GM23338 (cell line): Measurements from ENCODE around the gene C1orf50. TPM values are rescaled to one million over a fixed set of nuclear protein-coding genes. Genes with fewer than 3 reads are reported as not detected.

Experiments used
- ATAC-seq: fragments of 200-7000 bp; cut with Tn5 transposase; 3 replicates; pipeline ENCODE4 v1.9.1; 2020
- DNase-seq: peaks from one replicate; pipeline ENCODE4 v3.0.0-alpha.2; 2015; ENCODE audit warnings: low spot score
- H2AFZ ChIP-seq: fragments of 200-600 bp; sonication (generic); 2 replicates; pipeline ENCODE4 v1.8.0; 2016; ENCODE audit warnings: antibody characterized with exemption, mild to moderate bottlenecking, moderate library complexity
- H3F3A ChIP-seq: fragments of 200-600 bp; sonication (generic); replicated peaks from 2 replicates; pipeline ENCODE4 v1.8.0; 2017; ENCODE audit warnings: antibody characterized with exemption, mixed run types, low read depth
- H3K27ac ChIP-seq: fragments of 200-600 bp; sonication (generic); 2 replicates; pipeline ENCODE4 v1.6.1; 2016; ENCODE audit warnings: low read depth
- H3K27me3 ChIP-seq: fragments of 200-600 bp; sonication (generic); 2 replicates; pipeline ENCODE4 v1.8.0; 2016; ENCODE audit warnings: mild to moderate bottlenecking, mixed run types, moderate library complexity; ENCODE audit not compliant: insufficient read depth
- H3K36me3 ChIP-seq: fragments of 200-600 bp; sonication (generic); 2 replicates; pipeline ENCODE4 v1.8.0; 2016; ENCODE audit warnings: mild to moderate bottlenecking; ENCODE audit not compliant: insufficient read depth
- H3K4me1 ChIP-seq: fragments of 200-600 bp; sonication (generic); 2 replicates; pipeline ENCODE4 v1.8.0; 2016; ENCODE audit warnings: mild to moderate bottlenecking, moderate library complexity; ENCODE audit not compliant: insufficient read depth
- H3K4me2 ChIP-seq: fragments of 200-600 bp; sonication (generic); 2 replicates; pipeline ENCODE4 v1.7.1; 2017; ENCODE audit warnings: mixed run types
- H3K4me3 ChIP-seq: fragments of 200-600 bp; sonication (generic); 2 replicates; pipeline ENCODE4 v1.6.1; 2016; ENCODE audit warnings: mixed run types
- H3K79me2 ChIP-seq: fragments of 200-600 bp; sonication (generic); replicated peaks from 2 replicates; pipeline ENCODE4 v1.8.0; 2017; ENCODE audit warnings: mild to moderate bottlenecking; ENCODE audit not compliant: insufficient read depth
- H3K9me2 ChIP-seq: fragments of 200-600 bp; sonication (generic); 2 replicates; pipeline ENCODE4 v1.8.0; 2017; ENCODE audit not compliant: insufficient read depth
- H4K20me1 ChIP-seq: fragments of 200-600 bp; sonication (generic); replicated peaks from 2 replicates; pipeline ENCODE4 v1.8.0; 2017; ENCODE audit warnings: mild to moderate bottlenecking; ENCODE audit not compliant: insufficient read depth
- H3K27ac Mint-ChIP-seq: 2 replicates; pipeline ENCODE4 v1.8.0; 2020; ENCODE audit warnings: inconsistent platforms, mild to moderate bottlenecking, moderate library complexity, mixed read lengths
- H3K27me3 Mint-ChIP-seq: 3 replicates; pipeline ENCODE4 v1.8.0; 2022; ENCODE audit warnings: low read depth, mild to moderate bottlenecking, moderate library complexity, mixed read lengths, inconsistent platforms; ENCODE audit not compliant: insufficient read depth, poor library complexity
- H3K36me3 Mint-ChIP-seq: 3 replicates; pipeline ENCODE4 v1.8.0; 2021; ENCODE audit warnings: low read depth, mild to moderate bottlenecking, inconsistent platforms, moderate library complexity, mixed read lengths
- H3K4me1 Mint-ChIP-seq: 3 replicates; pipeline ENCODE4 v1.8.0; 2020; ENCODE audit warnings: mild to moderate bottlenecking, inconsistent platforms, mixed read lengths
- H3K4me3 Mint-ChIP-seq: 3 replicates; pipeline ENCODE4 v1.8.0; 2021; ENCODE audit warnings: moderate library complexity, mild to moderate bottlenecking, inconsistent platforms, mixed read lengths
- H3K9me3 Mint-ChIP-seq: 3 replicates; pipeline ENCODE4 v1.8.0; 2020; ENCODE audit warnings: moderate library complexity, mild to moderate bottlenecking, inconsistent platforms, mixed read lengths
- EZH2 ChIP-seq: fragments of 200-600 bp; sonication (generic); IDR thresholded peaks from one replicate; pipeline ENCODE4 v1.8.0; 2017; ENCODE audit warnings: antibody characterized with exemption, mild to moderate bottlenecking, low read depth; ENCODE audit not compliant: unreplicated experiment
- EZH2phosphoT487 ChIP-seq: fragments of 200-600 bp; sonication (generic); IDR thresholded peaks from one replicate; pipeline ENCODE4 v1.8.1; 2018; ENCODE audit warnings: antibody characterized with exemption; ENCODE audit not compliant: unreplicated experiment
- JUNB ChIP-seq: IDR thresholded peaks from one replicate; pipeline ENCODE4 v1.6.1; 2016; ENCODE audit warnings: antibody characterized with exemption; ENCODE audit not compliant: unreplicated experiment
- NANOG ChIP-seq: IDR thresholded peaks from 2 replicates; pipeline ENCODE4 v1.6.1; 2016; ENCODE audit warnings: antibody characterized with exemption, borderline replicate concordance
- STAT1 ChIP-seq: IDR thresholded peaks from one replicate; pipeline ENCODE4 v1.6.1; 2016; ENCODE audit warnings: antibody characterized with exemption; ENCODE audit not compliant: unreplicated experiment
- ZNF114 ChIP-seq: fragments of 250-450 bp; sonication (Bioruptor Pico); IDR thresholded peaks from 2 replicates; pipeline ENCODE4 v1.5.0; 2020; ENCODE audit warnings: mild to moderate bottlenecking, moderate library complexity
- ZNF331 ChIP-seq: fragments of 250-450 bp; sonication (Bioruptor Pico); IDR thresholded peaks from 2 replicates; pipeline ENCODE4 v1.5.0; 2020; ENCODE audit warnings: low read depth, mild to moderate bottlenecking, moderate library complexity
- polyA plus RNA-seq: library from polyadenylated mRNA; unstranded; fragments of >200 nt; fragmentation: Nextera tagmentation; extraction: Ambion mirVana; gene quantifications from 2 replicates; pipeline ENCODE4 v1.2.1, GENCODE V29; 2016
- total RNA-seq: library from RNA; depleted of rRNA; stranded (reverse); fragments of >200 nt; shearing (Covaris generic); gene quantifications from 2 replicates; pipeline ENCODE4 v1.2.3, GENCODE V29; 2014
- TF ChIP-seq, protein P1 (sequence below): IDR thresholded peaks from one replicate; pipeline ENCODE4 v1.6.1; 2018; ENCODE audit warnings: antibody characterized with exemption; ENCODE audit not compliant: unreplicated experiment
- TF ChIP-seq, protein P2 (sequence below): fragments of 250-450 bp; sonication (Bioruptor Pico); IDR thresholded peaks from 2 replicates; pipeline ENCODE4 v1.5.0; 2020; ENCODE audit warnings: mild to moderate bottlenecking, moderate library complexity

C1orf50 gene
- total and polyA plus RNA-seq, 2 experiments from 2014 or later = 4.4 to 4.7 TPM

DNA sequence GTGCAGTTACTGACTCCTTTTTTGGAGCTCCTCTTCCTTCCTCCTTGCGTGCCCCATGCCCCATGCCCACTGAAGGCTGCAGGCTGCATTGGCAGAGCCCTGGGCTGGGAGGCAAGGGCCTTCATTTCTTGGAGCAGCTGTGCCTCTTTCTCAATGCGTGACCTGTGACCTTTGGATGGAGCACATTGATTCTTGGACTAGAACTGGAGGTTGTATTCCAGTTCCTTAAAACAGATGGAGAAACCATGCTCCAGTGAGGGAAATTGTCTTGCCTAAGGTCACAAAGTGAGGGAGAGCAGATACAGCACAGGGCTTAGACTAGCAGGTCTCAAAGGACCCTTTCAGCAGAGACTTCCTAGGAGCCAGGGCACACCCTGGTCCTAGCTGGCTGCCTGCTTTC is 26.8 kb downstream of the C1orf50 start (continued):
- TF ChIP-seq, protein P1, sequence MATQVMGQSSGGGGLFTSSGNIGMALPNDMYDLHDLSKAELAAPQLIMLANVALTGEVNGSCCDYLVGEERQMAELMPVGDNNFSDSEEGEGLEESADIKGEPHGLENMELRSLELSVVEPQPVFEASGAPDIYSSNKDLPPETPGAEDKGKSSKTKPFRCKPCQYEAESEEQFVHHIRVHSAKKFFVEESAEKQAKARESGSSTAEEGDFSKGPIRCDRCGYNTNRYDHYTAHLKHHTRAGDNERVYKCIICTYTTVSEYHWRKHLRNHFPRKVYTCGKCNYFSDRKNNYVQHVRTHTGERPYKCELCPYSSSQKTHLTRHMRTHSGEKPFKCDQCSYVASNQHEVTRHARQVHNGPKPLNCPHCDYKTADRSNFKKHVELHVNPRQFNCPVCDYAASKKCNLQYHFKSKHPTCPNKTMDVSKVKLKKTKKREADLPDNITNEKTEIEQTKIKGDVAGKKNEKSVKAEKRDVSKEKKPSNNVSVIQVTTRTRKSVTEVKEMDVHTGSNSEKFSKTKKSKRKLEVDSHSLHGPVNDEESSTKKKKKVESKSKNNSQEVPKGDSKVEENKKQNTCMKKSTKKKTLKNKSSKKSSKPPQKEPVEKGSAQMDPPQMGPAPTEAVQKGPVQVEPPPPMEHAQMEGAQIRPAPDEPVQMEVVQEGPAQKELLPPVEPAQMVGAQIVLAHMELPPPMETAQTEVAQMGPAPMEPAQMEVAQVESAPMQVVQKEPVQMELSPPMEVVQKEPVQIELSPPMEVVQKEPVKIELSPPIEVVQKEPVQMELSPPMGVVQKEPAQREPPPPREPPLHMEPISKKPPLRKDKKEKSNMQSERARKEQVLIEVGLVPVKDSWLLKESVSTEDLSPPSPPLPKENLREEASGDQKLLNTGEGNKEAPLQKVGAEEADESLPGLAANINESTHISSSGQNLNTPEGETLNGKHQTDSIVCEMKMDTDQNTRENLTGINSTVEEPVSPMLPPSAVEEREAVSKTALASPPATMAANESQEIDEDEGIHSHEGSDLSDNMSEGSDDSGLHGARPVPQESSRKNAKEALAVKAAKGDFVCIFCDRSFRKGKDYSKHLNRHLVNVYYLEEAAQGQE = no peak
- TF ChIP-seq JUNB (no peak), NANOG (no peak), EZH2phosphoT487 (no peak), EZH2 (no peak)

DNA sequence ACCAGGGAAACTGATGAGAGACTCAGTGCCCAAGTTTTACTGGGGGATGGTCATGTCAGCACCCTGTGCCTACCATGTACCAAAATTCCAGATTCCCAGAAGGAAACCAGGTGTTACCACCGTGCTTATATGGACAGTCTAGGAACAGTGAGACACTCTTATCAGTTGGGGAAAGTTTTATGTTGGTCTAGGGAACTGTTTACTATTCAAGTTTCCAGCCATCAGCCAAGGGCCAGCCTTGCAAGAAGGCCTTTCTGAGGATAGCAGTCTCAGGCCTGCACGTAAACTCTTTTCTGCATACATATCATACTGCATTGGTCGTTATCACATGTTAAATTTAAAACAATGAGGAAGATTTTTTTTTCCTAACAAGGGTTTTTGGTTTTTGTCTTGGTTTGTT is 30.4 kb downstream of the C1orf50 start:
- Histone ChIP-seq H3K4me1 (no peaks in the 10 kb centered on the region), H3K4me3 (no peak overlapping the region), H3K4me2 (no peak overlapping the region), H4K20me1 (no peaks in the 10 kb centered on the region), H3K36me3 (no peaks in the 10 kb centered on the region), H3K27me3 (no peaks in the 10 kb centered on the region), H3K27ac (no peak overlapping the region), H2AFZ (no peak overlapping the region), H3K79me2 (no peaks in the 10 kb centered on the region), H3K9me2 (no peaks in the 10 kb centered on the region), H3F3A (no peaks in the 10 kb centered on the region)
- DNase-seq = no peak
- TF ChIP-seq STAT1 (no peak), ZNF331 (CRISPR knock-in tag) (no peak), ZNF114 (no peak)
- TF ChIP-seq, protein P2, sequence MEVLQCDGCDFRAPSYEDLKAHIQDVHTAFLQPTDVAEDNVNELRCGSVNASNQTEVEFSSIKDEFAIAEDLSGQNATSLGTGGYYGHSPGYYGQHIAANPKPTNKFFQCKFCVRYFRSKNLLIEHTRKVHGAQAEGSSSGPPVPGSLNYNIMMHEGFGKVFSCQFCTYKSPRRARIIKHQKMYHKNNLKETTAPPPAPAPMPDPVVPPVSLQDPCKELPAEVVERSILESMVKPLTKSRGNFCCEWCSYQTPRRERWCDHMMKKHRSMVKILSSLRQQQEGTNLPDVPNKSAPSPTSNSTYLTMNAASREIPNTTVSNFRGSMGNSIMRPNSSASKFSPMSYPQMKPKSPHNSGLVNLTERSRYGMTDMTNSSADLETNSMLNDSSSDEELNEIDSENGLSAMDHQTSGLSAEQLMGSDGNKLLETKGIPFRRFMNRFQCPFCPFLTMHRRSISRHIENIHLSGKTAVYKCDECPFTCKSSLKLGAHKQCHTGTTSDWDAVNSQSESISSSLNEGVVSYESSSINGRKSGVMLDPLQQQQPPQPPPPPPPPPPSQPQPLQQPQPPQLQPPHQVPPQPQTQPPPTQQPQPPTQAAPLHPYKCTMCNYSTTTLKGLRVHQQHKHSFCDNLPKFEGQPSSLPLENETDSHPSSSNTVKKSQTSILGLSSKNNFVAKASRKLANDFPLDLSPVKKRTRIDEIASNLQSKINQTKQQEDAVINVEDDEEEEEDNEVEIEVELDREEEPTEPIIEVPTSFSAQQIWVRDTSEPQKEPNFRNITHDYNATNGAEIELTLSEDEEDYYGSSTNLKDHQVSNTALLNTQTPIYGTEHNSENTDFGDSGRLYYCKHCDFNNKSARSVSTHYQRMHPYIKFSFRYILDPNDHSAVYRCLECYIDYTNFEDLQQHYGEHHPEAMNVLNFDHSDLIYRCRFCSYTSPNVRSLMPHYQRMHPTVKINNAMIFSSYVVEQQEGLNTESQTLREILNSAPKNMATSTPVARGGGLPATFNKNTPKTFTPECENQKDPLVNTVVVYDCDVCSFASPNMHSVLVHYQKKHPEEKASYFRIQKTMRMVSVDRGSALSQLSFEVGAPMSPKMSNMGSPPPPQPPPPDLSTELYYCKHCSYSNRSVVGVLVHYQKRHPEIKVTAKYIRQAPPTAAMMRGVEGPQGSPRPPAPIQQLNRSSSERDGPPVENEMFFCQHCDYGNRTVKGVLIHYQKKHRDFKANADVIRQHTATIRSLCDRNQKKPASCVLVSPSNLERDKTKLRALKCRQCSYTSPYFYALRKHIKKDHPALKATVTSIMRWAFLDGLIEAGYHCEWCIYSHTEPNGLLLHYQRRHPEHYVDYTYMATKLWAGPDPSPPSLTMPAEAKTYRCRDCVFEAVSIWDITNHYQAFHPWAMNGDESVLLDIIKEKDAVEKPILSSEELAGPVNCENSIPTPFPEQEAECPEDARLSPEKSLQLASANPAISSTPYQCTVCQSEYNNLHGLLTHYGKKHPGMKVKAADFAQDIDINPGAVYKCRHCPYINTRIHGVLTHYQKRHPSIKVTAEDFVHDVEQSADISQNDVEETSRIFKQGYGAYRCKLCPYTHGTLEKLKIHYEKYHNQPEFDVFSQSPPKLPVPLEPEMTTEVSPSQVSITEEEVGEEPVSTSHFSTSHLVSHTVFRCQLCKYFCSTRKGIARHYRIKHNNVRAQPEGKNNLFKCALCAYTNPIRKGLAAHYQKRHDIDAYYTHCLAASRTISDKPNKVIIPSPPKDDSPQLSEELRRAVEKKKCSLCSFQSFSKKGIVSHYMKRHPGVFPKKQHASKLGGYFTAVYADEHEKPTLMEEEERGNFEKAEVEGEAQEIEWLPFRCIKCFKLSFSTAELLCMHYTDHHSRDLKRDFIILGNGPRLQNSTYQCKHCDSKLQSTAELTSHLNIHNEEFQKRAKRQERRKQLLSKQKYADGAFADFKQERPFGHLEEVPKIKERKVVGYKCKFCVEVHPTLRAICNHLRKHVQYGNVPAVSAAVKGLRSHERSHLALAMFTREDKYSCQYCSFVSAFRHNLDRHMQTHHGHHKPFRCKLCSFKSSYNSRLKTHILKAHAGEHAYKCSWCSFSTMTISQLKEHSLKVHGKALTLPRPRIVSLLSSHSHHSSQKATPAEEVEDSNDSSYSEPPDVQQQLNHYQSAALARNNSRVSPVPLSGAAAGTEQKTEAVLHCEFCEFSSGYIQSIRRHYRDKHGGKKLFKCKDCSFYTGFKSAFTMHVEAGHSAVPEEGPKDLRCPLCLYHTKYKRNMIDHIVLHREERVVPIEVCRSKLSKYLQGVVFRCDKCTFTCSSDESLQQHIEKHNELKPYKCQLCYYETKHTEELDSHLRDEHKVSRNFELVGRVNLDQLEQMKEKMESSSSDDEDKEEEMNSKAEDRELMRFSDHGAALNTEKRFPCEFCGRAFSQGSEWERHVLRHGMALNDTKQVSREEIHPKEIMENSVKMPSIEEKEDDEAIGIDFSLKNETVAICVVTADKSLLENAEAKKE (CRISPR knock-in tag) = no peak
- Mint-ChIP-seq H3K27ac (no peak overlapping the region), H3K4me1 (no peaks in the 10 kb centered on the region; the same call in 2 of the 3 replicates), H3K36me3 (no peaks in the 10 kb centered on the region), H3K27me3 (peaks cover 2% of the 10 kb centered on the region), H3K9me3 (no peaks in the 10 kb centered on the region), H3K4me3 (no peak overlapping the region)
- ATAC-seq = no peak
